GM10248 (cell line): ENCODE results near the gene CHRNA4.

Experiments used
- CTCF ChIA-PET: fragments of 300-600 bp; sonication (Branson Sonifier 250); formaldehyde crosslinking; extraction: SDS; loops from one replicate; lab custom pipeline; 2021; ENCODE audit warnings: antibody characterized with exemption; lab: Yijun Ruan, JAX
- POLR2A ChIA-PET: fragments of 350-650 bp; sonication (Branson Sonifier 250); formaldehyde crosslinking; extraction: SDS; loops from one replicate; lab custom pipeline; 2020; ENCODE audit warnings: antibody characterized with exemption; lab: Yijun Ruan, JAX
- DNase-seq: peaks from one replicate; pipeline ENCODE4 v3.0.0; 2012; ENCODE audit errors: extremely low spot score
- CTCF ChIP-seq: IDR thresholded peaks from 2 replicates; pipeline ENCODE4 v1.5.1; 2012; ENCODE audit warnings: mild to moderate bottlenecking, low read depth; ENCODE audit errors: extremely low read depth, missing control alignments, control extremely low read depth

The CHRNA4 gene

GRCh38 chr20:63315731-63316491 lies 45.2 kb downstream of the CHRNA4 start:
- no peak for TF ChIP-seq CTCF
- ChIA-PET POLR2A (no interaction called here), CTCF (interaction anchor here (3.0 kb wide), 1 partner anchor 25 kb away, joined by 9 read pairs; no protein-coding TSS in a partner anchor)
- no peak for DNase-seq

DNA sequence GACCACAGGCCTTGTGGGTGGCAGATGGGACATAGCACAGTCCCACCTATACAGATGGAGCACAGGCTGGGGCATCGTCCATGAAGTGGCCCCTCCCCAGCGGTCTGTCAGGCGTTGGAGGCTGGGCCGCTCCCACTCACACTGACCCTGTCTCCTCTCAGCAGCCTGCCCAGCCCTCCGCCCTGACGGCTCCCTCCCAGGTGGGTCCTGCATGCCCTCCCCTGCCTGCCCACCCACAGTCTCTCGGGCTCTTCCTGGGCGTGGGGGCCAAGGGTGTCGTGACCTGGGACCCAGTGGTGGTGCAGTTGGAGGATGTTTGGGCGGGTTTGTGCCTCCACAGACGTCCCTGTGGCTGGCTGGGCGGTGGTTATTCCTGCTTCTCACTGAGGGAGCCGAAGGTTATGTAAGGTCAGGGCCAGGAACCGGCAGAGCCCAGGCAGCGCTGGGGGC lies 45.9 kb downstream of the CHRNA4 start:
- TF ChIP-seq CTCF = no peak
- DNase-seq = no peak
- POLR2A ChIA-PET = no interaction called here
- CTCF ChIA-PET = no interaction called here

DNA sequence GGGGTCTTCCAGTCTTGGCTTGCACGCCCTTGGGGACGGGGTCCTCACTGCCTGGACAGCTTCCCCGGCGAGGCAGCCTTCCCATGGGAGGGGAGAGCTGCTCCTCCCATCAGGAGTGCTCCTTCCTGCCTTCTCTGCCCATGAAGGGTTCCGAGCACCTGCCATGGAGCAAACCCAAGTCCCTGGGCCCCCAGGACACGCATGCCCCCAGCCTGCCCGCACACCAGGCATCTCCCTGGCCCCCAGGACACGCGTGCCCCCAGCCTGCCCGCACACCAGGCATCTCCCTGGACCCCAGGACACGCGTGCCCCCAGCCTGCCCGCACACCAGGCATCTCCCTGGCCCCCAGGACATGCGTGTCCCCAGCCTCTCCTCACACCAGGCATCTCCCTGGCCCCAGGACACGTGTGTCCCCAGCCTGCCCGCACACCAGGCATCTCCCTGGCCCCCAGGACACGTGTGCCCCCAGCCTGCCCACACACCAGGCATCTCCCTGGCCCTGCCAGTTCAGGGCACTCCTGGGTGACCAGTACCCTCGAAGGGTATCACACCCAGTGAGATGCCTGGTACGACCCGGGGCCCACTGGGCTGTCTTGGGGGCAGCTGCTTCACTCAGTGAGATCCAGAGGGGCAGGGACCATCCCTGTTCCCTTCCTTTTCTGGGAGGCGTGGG lies 46.4 kb downstream of the CHRNA4 start:
- POLR2A ChIA-PET = no interaction called here
- no peak for DNase-seq
- no peak for TF ChIP-seq CTCF
- CTCF ChIA-PET = no interaction called here

- ChIA-PET CTCF (no interaction called here), POLR2A (no interaction called here)
- no peak for DNase-seq
- no peak for TF ChIP-seq CTCF
Observed at GRCh38 chr20:63314015-63314471, 47.1 kb downstream of the CHRNA4 start.

GRCh38 chr20:63313349-63314014 lies 47.7 kb downstream of the CHRNA4 start:
- DNase-seq = no peak
- ChIA-PET CTCF (no interaction called here), POLR2A (no interaction called here)
- no peak for TF ChIP-seq CTCF

DNA sequence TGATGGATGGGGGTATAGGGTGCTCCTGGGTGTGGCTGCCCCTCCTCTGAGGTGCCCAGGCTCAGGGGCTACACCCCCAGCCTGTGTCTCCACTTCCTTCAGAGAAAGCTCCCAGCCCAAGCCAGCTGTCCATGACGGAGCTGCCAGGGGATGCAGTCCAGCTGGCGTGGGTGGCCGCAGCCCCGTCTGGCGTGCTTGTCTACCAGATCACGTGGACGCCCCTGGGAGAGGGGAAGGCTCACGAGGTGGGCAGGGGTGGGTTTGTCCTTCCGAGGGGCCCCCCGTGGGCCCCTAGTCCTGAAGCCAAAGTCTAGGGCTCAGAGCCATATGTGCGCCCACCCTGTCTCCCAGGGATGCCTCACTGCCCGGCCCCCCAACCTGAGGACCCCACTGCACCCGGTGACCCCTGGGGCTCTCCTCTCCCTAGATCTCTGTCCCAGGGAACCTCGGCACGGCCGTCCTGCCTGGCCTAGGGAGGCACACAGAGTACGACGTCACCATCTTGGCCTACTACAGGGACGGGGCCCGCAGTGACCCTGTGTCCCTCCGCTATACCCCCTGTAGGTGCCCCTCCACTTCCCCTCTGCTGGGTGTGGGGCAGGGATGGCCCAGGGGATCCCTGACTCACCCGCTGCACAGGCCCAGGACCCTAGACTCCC lies 48.3 kb downstream of the CHRNA4 start:
- CTCF ChIA-PET = no interaction called here

More for the DNA sequence above, 48.3 kb downstream of the CHRNA4 start:
- DNase-seq = no peak
- POLR2A ChIA-PET = no interaction called here
- TF ChIP-seq CTCF = no peak
